CD14-positive monocyte (primary cell): ENCODE results near the gene HADH. TPM values are rescaled to one million over a fixed set of nuclear protein-coding genes. Genes with fewer than 3 reads are reported as not detected.
A peak's percentile ranks its signal among the peaks of the same experiment; 100 is the strongest.

ENCODE experiments used
- DNase-seq, 3 donors: peaks; one replicate each; pipeline ENCODE4 v3.0.0-alpha.2; 2011 to 2022
- H2AFZ ChIP-seq: 2 replicates; pipeline ENCODE4 v1.6.0; 2012; ENCODE audit warnings: mild to moderate bottlenecking, low read depth, low read length, inconsistent platforms; ENCODE audit not compliant: insufficient read depth, poor library complexity, severe bottlenecking
- H3K27ac ChIP-seq, 2 donors: 1 replicate in 1 of 2; 2 replicates in 1 of 2; pipeline ENCODE4 v1.5.1; 2012 to 2013; ENCODE audit warnings: low read length in 2 of 2, control low read depth in 1 of 2, inconsistent platforms in 1 of 2, low read depth in 1 of 2, mild to moderate bottlenecking in 1 of 2
- H3K27me3 ChIP-seq, 2 donors: one replicate each; pipeline versions ENCODE4 v1.6.0 to v1.6.1; 2011 to 2013; ENCODE audit warnings: low read length in 2 of 2; ENCODE audit not compliant: control insufficient read depth in 2 of 2, insufficient read depth in 2 of 2
- H3K36me3 ChIP-seq, 2 donors: replicated peaks in 1 of 2; 1 replicate in 1 of 2; 2 replicates in 1 of 2; pipeline versions ENCODE4 v1.5.1 to v1.6.1; 2012 to 2013; ENCODE audit warnings: low read length in 2 of 2, control low read depth in 1 of 2, inconsistent platforms in 1 of 2, mild to moderate bottlenecking in 1 of 2; ENCODE audit not compliant: insufficient read depth in 2 of 2, control insufficient read depth in 1 of 2
- H3K4me1 ChIP-seq, 2 donors: 1 replicate in 1 of 2; 2 replicates in 1 of 2; pipeline versions ENCODE4 v1.5.1 to v1.6.1; 2012 to 2013; ENCODE audit warnings: low read length in 2 of 2, control low read depth in 1 of 2, inconsistent platforms in 1 of 2, mild to moderate bottlenecking in 1 of 2, moderate library complexity in 1 of 2; ENCODE audit not compliant: insufficient read depth in 2 of 2, control insufficient read depth in 1 of 2
- H3K4me2 ChIP-seq: replicated peaks from 2 replicates; pipeline ENCODE3; 2012; ENCODE audit warnings: low read length, moderate library complexity, mild to moderate bottlenecking; ENCODE audit not compliant: poor library complexity, severe bottlenecking; ENCODE audit errors: extremely low read depth
- H3K4me3 ChIP-seq, 3 experiments: fragments of 200-600 bp in 1 of 3; sonication (generic) in 1 of 3; replicated peaks in 1 of 3; 1 replicate in 2 of 3; 2 replicates in 1 of 3; pipeline ENCODE4 v1.5.1; 2011 to 2013; ENCODE audit warnings: low read length in 3 of 3, mild to moderate bottlenecking in 3 of 3, control low read depth in 2 of 3, low read depth in 2 of 3, inconsistent platforms in 1 of 3, moderate library complexity in 1 of 3
- H3K79me2 ChIP-seq: 2 replicates; pipeline ENCODE4 v1.6.0; 2012; ENCODE audit warnings: mild to moderate bottlenecking, control low read depth, inconsistent platforms, low read length, moderate library complexity; ENCODE audit not compliant: insufficient read depth
- H3K9ac ChIP-seq: 2 replicates; pipeline ENCODE4 v1.6.0; 2017; ENCODE audit warnings: low read length, mild to moderate bottlenecking; ENCODE audit not compliant: insufficient read depth, poor library complexity, severe bottlenecking
- H3K9me3 ChIP-seq, 2 donors: replicated peaks in 1 of 2; 1 replicate in 1 of 2; 2 replicates in 1 of 2; pipeline versions ENCODE4 v1.5.1 to v1.6.1; 2012 to 2013; ENCODE audit warnings: low read length in 2 of 2, control low read depth in 1 of 2; ENCODE audit not compliant: control insufficient read depth in 1 of 2, insufficient read depth in 1 of 2
- H4K20me1 ChIP-seq: 2 replicates; pipeline ENCODE4 v1.6.0; 2012; ENCODE audit warnings: mild to moderate bottlenecking, low read length, control low read depth, moderate library complexity; ENCODE audit not compliant: insufficient read depth
- H3K27ac Mint-ChIP-seq, 7 donors: one replicate each; pipeline ENCODE4 v1.8.0; 2020; ENCODE audit warnings: mild to moderate bottlenecking in 7 of 7, mixed read lengths in 7 of 7, moderate library complexity in 6 of 7, inconsistent platforms in 2 of 7
- H3K27me3 Mint-ChIP-seq, 3 donors: one replicate each; pipeline ENCODE4 v1.8.0; 2021 to 2022; ENCODE audit warnings: low read depth in 3 of 3, mild to moderate bottlenecking in 3 of 3, mixed read lengths in 3 of 3, moderate library complexity in 3 of 3, inconsistent platforms in 1 of 3
- H3K36me3 Mint-ChIP-seq, 2 donors: one replicate each; pipeline ENCODE4 v1.8.0; 2020; ENCODE audit warnings: mixed read lengths in 2 of 2, inconsistent platforms in 1 of 2, mild to moderate bottlenecking in 1 of 2
- H3K4me1 Mint-ChIP-seq: one replicate; pipeline ENCODE4 v1.8.0; 2020; ENCODE audit warnings: mild to moderate bottlenecking, mixed read lengths
- H3K4me3 Mint-ChIP-seq, 2 donors: one replicate each; pipeline ENCODE4 v1.8.0; 2020; ENCODE audit warnings: mild to moderate bottlenecking in 2 of 2, mixed read lengths in 2 of 2, moderate library complexity in 1 of 2
- H3K9me3 Mint-ChIP-seq, 7 donors: one replicate each; pipeline ENCODE4 v1.8.0; 2020 to 2022; ENCODE audit warnings: mixed read lengths in 7 of 7, mild to moderate bottlenecking in 6 of 7, moderate library complexity in 6 of 7, inconsistent platforms in 2 of 7
- WGBS: methylation state at CpG from one replicate; pipeline ENCODE4 v1.1.5; 2013; ENCODE audit warnings: missing lambda C conversion rate; ENCODE audit not compliant: insufficient coverage; 5-methylcytosine and 5-hydroxymethylcytosine counted together
- intact Hi-C, 2 donors: fragments of 100-400 bp; cut with micrococcal nuclease; formaldehyde crosslinking; loops; one replicate each; pipeline versions ENCODE4 v1.15.0 to v1.15.1; 2023
- polyA plus RNA-seq, 3 donors: library from polyadenylated mRNA; depleted of rRNA in 1 of 3; unstranded in 2 of 3; stranded (reverse) in 1 of 3; fragments of 300-500 nt in 2 of 3; fragments of >200 nt in 1 of 3; fragmentation: Illumina TruSeq in 2 of 3; gene quantifications; 1 replicate in 2 of 3; 2 replicates in 1 of 3; pipeline ENCODE4 v1.2.3, GENCODE V29; 2012 to 2021
- TF ChIP-seq, protein P1 (sequence below): fragments of 200-600 bp; IDR thresholded peaks from one replicate; pipeline ENCODE4 v1.8.0; 2022; ENCODE audit warnings: antibody characterized with exemption, mild to moderate bottlenecking

HADH gene
- polyA plus RNA-seq, 3 donors, result 8.4 to 19.4 (median 19.4) TPM

DNA sequence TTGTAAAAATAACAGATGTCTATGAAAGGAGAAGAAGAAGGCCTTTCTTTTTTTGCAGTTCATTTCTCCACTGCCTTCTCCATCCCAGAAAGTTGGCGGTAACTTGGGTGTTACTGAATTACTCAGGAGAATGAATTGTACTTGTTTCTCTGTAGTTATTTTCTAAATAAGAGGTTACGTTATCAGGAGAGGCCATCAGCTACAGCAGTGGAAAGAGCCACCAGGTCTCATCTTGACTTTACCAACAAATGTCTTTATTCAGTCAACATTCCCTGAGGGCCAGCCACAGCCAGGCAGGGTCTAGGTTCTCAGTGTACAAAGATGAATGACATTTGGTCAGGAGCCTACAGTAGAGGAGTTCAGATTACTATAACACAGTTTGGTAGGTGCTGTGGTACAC, 8.1 kb downstream of the HADH start:
- Histone ChIP-seq H3K4me2 (no peak overlapping the region), H3K27me3 (no peaks in the 10 kb centered on the region), H3K9ac (no peak overlapping the region), H2AFZ (no peak overlapping the region), H3K4me1 (peaks cover 6 to 12% of the 10 kb centered on the region in 2 donors), H3K9me3 (no peaks in the 10 kb centered on the region), H3K36me3 (no peaks in the 10 kb centered on the region), H3K27ac (no peak overlapping the region), H3K4me3 (no peak overlapping the region), H4K20me1 (no peaks in the 10 kb centered on the region), H3K79me2 (peaks cover 19% of the 10 kb centered on the region)
- no peak for DNase-seq
- Mint-ChIP-seq H3K27ac (peak overlapping the region in 1 of 7 donors; percentile 66), H3K36me3 (peaks cover 15 to 21% of the 10 kb centered on the region in 2 donors), H3K27me3 (peaks cover 0 to 2% (median 0%) of the 10 kb centered on the region in 3 donors), H3K4me1 (peaks cover 24% of the 10 kb centered on the region), H3K4me3 (no peak overlapping the region), H3K9me3 (no peaks in the 10 kb centered on the region)
- TF ChIP-seq, protein P1, sequence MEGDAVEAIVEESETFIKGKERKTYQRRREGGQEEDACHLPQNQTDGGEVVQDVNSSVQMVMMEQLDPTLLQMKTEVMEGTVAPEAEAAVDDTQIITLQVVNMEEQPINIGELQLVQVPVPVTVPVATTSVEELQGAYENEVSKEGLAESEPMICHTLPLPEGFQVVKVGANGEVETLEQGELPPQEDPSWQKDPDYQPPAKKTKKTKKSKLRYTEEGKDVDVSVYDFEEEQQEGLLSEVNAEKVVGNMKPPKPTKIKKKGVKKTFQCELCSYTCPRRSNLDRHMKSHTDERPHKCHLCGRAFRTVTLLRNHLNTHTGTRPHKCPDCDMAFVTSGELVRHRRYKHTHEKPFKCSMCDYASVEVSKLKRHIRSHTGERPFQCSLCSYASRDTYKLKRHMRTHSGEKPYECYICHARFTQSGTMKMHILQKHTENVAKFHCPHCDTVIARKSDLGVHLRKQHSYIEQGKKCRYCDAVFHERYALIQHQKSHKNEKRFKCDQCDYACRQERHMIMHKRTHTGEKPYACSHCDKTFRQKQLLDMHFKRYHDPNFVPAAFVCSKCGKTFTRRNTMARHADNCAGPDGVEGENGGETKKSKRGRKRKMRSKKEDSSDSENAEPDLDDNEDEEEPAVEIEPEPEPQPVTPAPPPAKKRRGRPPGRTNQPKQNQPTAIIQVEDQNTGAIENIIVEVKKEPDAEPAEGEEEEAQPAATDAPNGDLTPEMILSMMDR, result no peak
- intact Hi-C loops, result no loop called here
- WGBS, result no CpG with 5 or more reads among the region's 2 CpGs

DNA sequence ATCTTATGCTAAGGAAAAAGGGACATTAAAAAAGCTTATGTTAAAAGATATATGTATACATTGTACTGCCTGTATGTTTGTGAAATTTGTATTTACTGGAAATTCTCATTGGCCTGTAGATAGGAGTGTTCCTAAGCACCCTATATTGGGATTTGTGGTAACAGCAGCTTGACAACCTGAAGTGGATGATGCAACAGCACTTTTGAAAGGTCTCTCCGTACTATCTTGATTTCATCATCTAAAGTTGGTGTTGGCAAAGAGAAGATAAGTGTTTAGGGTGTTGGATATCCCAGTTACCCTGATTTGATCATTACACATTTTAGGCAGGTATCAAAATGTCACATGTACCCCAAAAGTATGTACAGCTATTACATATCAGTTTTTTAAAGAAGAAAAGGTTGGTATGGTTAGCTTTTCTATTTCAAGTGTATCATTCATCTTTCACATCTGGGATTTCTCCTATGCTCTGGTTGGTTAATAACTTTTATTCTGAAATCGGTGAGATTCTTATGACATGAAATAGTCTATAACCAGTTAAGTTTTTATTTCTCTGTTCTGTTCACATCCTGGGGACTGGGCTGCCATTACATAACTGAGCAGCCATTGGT, 10.3 kb downstream of the HADH start:
- H3K4me1 Mint-ChIP-seq, result peaks cover 13% of the 10 kb centered on the region
- Histone ChIP-seq H3K4me2 (no peak overlapping the region), H2AFZ (no peak overlapping the region), H3K27ac (no peak overlapping the region), H3K4me3 (no peak overlapping the region), H3K27me3 (no peaks in the 10 kb centered on the region), H3K9me3 (no peaks in the 10 kb centered on the region), H3K4me1 (no peaks in the 10 kb centered on the region), H3K79me2 (peaks cover 12% of the 10 kb centered on the region), H3K9ac (no peak overlapping the region), H4K20me1 (no peaks in the 10 kb centered on the region), H3K36me3 (no peaks in the 10 kb centered on the region)
- intact Hi-C loops, result no loop called here
- H3K27ac Mint-ChIP-seq, result peak overlapping the region in 1 of 7 donors; percentile 26
- peaks cover 15 to 26% of the 10 kb centered on the region in 2 donors for H3K36me3 Mint-ChIP-seq
- TF ChIP-seq, protein P1, result no peak
- DNase-seq, result no peak
- no peaks in the 10 kb centered on the region for H3K9me3 Mint-ChIP-seq
- no CpG with 5 or more reads among the region's 2 CpGs for WGBS
- peaks cover 0 to 2% (median 0%) of the 10 kb centered on the region in 3 donors for H3K27me3 Mint-ChIP-seq
- no peak overlapping the region for H3K4me3 Mint-ChIP-seq
